Epithelial cell of proximal tubule (primary cell): ENCODE measurements around the gene LDLRAD4. TPM values are rescaled to one million over a fixed set of nuclear protein-coding genes. Genes with fewer than 3 reads are reported as not detected.

Experiments used
- DNase-seq: peaks from one replicate; pipeline ENCODE4 v3.0.0-alpha.2; 2011; ENCODE audit warnings: low read depth
- H3K4me3 ChIP-seq: 2 replicates; pipeline ENCODE4 v1.5.1; 2011; ENCODE audit warnings: low read depth, mild to moderate bottlenecking, low read length
- CTCF ChIP-seq: conservative IDR thresholded peaks from 2 replicates; pipeline ENCODE4 v1.5.1; 2012; ENCODE audit warnings: low read depth, mild to moderate bottlenecking, low read length
- total RNA-seq: library from RNA; depleted of rRNA; stranded (reverse); fragments of >200 nt; gene quantifications from 2 replicates; pipeline ENCODE4 v1.2.3, GENCODE V29; 2015

Gene LDLRAD4
- total RNA-seq, 1 donor from 2014 or later = under 0.01 TPM

- no peak for TF ChIP-seq CTCF
- DNase-seq = no peak
- no peak overlapping the region for H3K4me3 ChIP-seq
Observed at GRCh38 chr18:13284330-13285027, 65.9 kb downstream of the LDLRAD4 start.

GRCh38 chr18:13285874-13286273 lies 67.3 kb downstream of the LDLRAD4 start:
- no peak for TF ChIP-seq CTCF
- no peak overlapping the region for H3K4me3 ChIP-seq
- no peak for DNase-seq

DNA sequence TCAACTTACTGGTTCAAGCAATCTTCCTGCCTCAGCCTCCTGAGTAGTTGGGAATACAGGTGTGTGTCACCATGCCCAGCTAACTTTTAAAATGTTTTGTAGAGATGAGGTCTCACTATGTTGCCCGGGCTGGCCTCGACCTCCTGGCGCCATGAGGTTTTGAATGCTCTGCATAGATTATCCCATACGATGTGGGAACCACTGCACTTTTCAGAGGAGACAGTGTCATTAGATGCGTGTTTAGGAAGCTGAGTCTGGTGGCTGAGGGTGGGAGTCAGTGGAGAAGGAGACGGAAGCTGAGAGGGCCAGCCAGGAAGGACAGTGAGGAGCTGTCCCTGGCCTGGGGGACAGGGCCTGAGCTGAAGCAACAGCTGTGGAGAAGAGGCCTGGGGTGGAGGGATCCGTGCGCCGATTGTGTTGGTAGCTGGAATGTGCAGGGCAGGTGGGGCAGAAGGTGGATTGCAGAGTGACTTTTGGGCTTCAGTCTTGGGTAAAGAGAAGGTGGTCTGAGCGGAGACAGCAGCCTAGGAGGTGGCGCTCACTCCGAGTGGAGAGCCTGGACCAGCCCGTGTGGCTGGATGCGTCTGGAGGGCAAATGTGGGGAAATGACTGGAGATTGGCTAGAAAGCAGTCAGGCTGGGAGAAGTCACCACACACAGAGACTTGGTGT lies 68.0 kb downstream of the LDLRAD4 start:
- no peak for TF ChIP-seq CTCF
- no peak overlapping the region for H3K4me3 ChIP-seq
- DNase-seq = no peak

- TF ChIP-seq CTCF = no peak
- H3K4me3 ChIP-seq = no peak overlapping the region
- no peak for DNase-seq
Observed at GRCh38 chr18:13287372-13287771, 68.8 kb downstream of the LDLRAD4 start.

- DNase-seq = no peak
- H3K4me3 ChIP-seq = no peak overlapping the region
- no peak for TF ChIP-seq CTCF
Observed at GRCh38 chr18:13288509-13289133, 70.1 kb downstream of the LDLRAD4 start.

DNA sequence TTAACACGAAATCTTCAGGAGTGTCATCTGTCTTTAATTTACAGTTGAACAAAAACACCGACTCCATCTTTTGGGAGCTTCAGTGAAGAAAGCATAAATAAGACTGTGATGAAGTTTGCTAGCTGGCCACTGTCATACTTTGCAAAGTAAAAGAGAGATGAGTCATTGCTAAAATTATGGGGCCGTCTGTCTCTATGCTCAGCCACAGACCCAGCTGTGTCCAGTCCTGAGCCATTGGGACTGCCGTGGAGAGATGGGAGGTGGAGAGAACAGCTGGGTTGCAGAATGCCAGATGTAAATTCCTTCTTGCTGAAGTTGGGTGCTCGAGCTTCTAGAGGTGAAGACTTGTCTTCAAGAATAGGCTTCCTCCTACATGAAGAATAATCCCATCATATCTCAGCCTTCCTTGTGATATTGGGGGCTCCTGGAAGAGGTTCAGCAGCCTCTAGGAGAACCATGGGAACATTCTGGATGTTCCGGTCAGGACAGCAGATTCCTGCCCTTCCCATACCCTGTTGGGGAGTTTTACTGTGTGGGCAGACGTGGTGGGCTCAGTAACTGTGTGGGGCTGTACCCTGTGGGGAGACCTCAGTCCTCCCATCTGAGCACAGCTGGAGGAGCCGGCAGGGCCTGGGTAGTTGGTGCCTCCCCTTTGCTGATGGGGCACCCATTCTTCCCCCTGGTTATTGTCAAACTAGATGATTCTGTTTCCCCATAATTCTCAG lies 71.1 kb downstream of the LDLRAD4 start:
- H3K4me3 ChIP-seq = no peak overlapping the region
- DNase-seq = no peak
- no peak for TF ChIP-seq CTCF
